Cardiac fibroblast (primary cell): ENCODE measurements around the gene DGAT2.

Source experiments
- DNase-seq, 2 donors: peaks; one replicate each; pipeline versions ENCODE4 v3.0.0 to v3.0.0-alpha.2; 2010; ENCODE audit warnings: low read depth in 2 of 2
- H3K4me3 ChIP-seq, 2 donors: replicated peaks in 1 of 2; 1 replicate in 1 of 2; 2 replicates in 1 of 2; pipeline ENCODE4 v1.5.1; 2011; ENCODE audit warnings: low read depth in 2 of 2, low read length in 2 of 2, mild to moderate bottlenecking in 2 of 2, moderate library complexity in 1 of 2
- TF ChIP-seq, protein P1 (sequence below): IDR thresholded peaks from one replicate; pipeline ENCODE4 v1.5.1; 2011; ENCODE audit warnings: low read depth, mild to moderate bottlenecking, low read length, inconsistent platforms

Gene DGAT2

DNA sequence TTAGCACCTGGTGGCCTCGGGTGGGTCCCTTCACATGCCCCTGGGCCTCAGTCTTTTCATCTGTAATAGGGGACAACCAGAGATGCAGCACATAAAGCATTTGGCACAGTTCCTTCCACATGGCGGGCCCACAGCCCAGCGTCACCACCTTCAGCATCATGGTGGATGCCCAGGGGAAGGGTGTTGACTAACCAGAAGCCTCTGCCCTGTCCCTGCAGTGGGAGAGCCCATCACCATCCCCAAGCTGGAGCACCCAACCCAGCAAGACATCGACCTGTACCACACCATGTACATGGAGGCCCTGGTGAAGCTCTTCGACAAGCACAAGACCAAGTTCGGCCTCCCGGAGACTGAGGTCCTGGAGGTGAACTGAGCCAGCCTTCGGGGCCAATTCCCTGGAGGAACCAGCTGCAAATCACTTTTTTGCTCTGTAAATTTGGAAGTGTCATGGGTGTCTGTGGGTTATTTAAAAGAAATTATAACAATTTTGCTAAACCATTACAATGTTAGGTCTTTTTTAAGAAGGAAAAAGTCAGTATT lies 31.6 kb downstream of the DGAT2 start:
- TF ChIP-seq, protein P1, sequence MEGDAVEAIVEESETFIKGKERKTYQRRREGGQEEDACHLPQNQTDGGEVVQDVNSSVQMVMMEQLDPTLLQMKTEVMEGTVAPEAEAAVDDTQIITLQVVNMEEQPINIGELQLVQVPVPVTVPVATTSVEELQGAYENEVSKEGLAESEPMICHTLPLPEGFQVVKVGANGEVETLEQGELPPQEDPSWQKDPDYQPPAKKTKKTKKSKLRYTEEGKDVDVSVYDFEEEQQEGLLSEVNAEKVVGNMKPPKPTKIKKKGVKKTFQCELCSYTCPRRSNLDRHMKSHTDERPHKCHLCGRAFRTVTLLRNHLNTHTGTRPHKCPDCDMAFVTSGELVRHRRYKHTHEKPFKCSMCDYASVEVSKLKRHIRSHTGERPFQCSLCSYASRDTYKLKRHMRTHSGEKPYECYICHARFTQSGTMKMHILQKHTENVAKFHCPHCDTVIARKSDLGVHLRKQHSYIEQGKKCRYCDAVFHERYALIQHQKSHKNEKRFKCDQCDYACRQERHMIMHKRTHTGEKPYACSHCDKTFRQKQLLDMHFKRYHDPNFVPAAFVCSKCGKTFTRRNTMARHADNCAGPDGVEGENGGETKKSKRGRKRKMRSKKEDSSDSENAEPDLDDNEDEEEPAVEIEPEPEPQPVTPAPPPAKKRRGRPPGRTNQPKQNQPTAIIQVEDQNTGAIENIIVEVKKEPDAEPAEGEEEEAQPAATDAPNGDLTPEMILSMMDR: no peak
- no peak for DNase-seq

GRCh38 chr11:75800728-75801361 lies 32.3 kb downstream of the DGAT2 start:
- no peak overlapping the region for H3K4me3 ChIP-seq
- TF ChIP-seq, protein P1: no peak
- DNase-seq: no peak

More for the DNA sequence above, 31.6 kb downstream of the DGAT2 start:
- no peak overlapping the region for H3K4me3 ChIP-seq

DNA sequence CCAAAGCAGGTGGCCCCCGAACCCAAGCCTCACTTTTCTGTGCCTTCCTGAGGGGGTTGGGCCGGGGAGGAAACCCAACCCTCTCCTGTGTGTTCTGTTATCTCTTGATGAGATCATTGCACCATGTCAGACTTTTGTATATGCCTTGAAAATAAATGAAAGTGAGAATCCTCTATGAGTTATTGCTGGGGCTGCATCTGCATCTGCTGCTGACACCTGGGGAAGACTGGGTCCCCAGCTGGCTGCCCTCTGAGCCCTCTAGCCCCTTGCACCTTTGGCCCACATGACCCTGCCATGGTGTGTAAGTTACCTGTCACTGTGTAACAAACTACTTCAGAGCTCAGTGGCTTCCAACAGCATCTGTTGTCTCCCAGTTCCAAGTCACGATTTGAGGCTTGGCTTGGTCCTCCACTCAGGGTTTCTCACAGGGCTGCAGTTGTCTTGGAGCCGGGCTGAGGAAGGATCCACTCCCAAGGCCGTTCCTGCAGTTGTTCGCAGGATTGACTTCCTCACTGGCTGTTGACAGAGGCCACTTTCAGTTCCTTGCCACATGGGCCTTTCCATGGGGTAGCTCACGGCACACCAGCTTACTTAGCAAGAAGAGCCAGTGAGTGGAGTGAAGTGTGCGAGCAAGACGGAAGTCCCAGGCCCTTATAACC lies 32.9 kb downstream of the DGAT2 start:
- DNase-seq: no peak
- H3K4me3 ChIP-seq: no peak overlapping the region
- TF ChIP-seq, protein P1: no peak

- TF ChIP-seq, protein P1: no peak
- DNase-seq: no peak
- no peak overlapping the region for H3K4me3 ChIP-seq
Measured at GRCh38 chr11:75802021-75802912, 33.7 kb downstream of the DGAT2 start.

DNA sequence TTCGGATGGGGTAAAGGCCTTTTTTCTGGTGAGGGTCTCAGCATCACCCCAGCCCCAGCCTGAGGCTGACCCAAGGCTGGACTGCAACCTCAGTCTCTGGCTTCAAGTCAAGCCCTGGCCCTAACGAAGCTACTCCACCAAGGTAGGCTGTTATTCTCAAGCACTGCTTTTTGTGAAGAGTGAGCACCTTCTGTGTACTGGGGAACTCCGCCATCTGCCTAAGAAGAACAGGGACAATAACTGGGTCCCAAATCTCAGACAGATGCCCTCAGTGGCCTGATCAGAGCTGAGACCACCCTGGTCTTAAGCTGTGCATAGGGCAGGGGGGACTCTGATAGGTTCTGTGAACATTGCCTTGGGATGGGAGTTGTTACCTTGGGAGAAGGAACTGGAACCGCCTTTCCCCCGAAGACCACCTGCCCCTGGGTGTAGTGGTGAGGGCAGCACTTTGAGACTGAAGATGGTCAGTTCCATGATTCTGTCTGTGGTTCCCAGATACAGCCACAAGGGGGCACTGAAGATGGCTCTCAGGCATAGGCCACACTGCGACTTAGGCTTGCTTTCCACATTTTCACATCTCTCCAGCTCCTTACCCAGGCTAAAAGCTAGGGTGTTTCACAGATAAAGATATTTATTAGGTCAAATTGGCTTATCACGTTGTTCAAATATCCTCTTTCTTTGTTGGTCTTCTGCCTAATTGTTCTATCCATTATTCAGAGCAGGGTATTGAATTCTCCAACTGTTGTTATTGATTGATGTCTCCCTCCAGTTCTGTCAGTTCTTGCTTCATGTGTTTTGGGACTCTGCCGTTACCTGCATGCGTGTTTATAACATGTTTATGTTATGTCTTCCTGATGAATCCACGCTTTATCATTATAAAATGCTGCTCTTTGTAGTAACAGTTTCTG lies 34.6 kb downstream of the DGAT2 start:
- TF ChIP-seq, protein P1: peak; percentile 89
- peak; percentile 79 to 82 for DNase-seq

DNA sequence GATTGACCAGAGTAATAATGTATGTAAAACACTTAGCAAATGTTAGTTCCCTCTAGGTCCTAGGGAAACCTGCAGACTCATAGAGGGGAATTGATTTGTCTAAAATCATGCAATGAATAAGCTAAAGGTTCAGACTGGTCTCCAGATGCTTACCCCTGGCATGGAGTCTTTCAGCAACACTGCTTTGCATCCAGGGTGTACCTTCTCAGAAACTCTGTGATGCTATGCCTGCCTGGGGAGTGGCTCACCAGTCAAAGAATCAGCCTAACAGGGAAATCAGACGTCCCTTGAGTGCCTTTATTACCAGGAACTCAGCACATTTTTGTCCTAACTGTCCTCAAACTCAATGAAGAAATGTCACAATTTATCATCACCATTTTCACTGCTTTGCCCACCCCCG lies 40.5 kb downstream of the DGAT2 start:
- TF ChIP-seq, protein P1: no peak
- H3K4me3 ChIP-seq: no peak overlapping the region
- DNase-seq: no peak

More for the DNA sequence above, 34.6 kb downstream of the DGAT2 start:
- no peak overlapping the region for H3K4me3 ChIP-seq
